K562 (cell line): ENCODE measurements around the gene SLC14A1.

ENCODE experiments used
- BACH1 ChIP-seq: fragments of 200-800 bp; sonication (Bioruptor generic); IDR thresholded peaks from 2 replicates; pipeline ENCODE4 v1.6.1; 2016; ENCODE audit warnings: missing genetic modification characterization, missing compliant biosample characterization
- CBFB ChIP-seq: sonication (generic); formaldehyde crosslinking; IDR thresholded peaks from 2 replicates; pipeline ENCODE4 v1.4.0; 2020; ENCODE audit warnings: mild to moderate bottlenecking, missing genetic modification reagents
- CTCF ChIP-seq, 3 experiments: IDR thresholded peaks in 2 of 3; conservative IDR thresholded peaks in 1 of 3; 2 replicates each; pipeline ENCODE4 v1.5.1; 2011 to 2012; ENCODE audit warnings: low read length in 3 of 3, mild to moderate bottlenecking in 3 of 3, control low read depth in 2 of 3, improper control_type of control experiment in 1 of 3, inconsistent platforms in 1 of 3, low read depth in 1 of 3, mixed read lengths in 1 of 3, moderate library complexity in 1 of 3; ENCODE audit not compliant: insufficient read depth in 2 of 3
- E2F4 ChIP-seq: sonication (generic); formaldehyde crosslinking; IDR thresholded peaks from 2 replicates; pipeline ENCODE4 v1.8.0; 2022; ENCODE audit warnings: mild to moderate bottlenecking, low read depth, missing genetic modification reagents
- EWSR1 ChIP-seq: fragments of 450-650 bp; IDR thresholded peaks from 2 replicates; pipeline ENCODE4 v1.6.1; 2018; ENCODE audit warnings: borderline replicate concordance, mild to moderate bottlenecking, low read depth, moderate library complexity; ENCODE audit not compliant: partially characterized antibody
- KDM5B ChIP-seq: fragments of 200-600 bp; sonication (generic); IDR thresholded peaks from 2 replicates; pipeline ENCODE4 v1.6.1; 2012; ENCODE audit warnings: low read depth, mild to moderate bottlenecking, moderate library complexity, low read length, control low read depth, inconsistent platforms; ENCODE audit not compliant: insufficient replicate concordance
- MCM3 ChIP-seq: fragments of 450-650 bp; IDR thresholded peaks from 2 replicates; pipeline ENCODE4 v1.6.1; 2016
- POLR2A ChIP-seq: fragments of 450-650 bp; conservative IDR thresholded peaks from 2 replicates; pipeline ENCODE4 v1.6.1; 2016
- RBM34 ChIP-seq: fragments of 200-400 bp; formaldehyde crosslinking; IDR thresholded peaks from 2 replicates; pipeline ENCODE4 v1.6.1; 2018; ENCODE audit warnings: low read length, borderline replicate concordance; ENCODE audit not compliant: insufficient read depth
- TEAD2 ChIP-seq: fragments of 450-650 bp; IDR thresholded peaks from 2 replicates; pipeline ENCODE4 v1.6.1; 2016; ENCODE audit warnings: missing genetic modification characterization, control low read depth, missing compliant biosample characterization
- ZKSCAN8 ChIP-seq: fragments of 200-800 bp; sonication (Bioruptor generic); IDR thresholded peaks from 2 replicates; pipeline ENCODE4 v1.6.1; 2016; ENCODE audit warnings: missing genetic modification characterization, missing compliant biosample characterization
- ZNF174 ChIP-seq: fragments of 250-450 bp; sonication (Bioruptor Pico); IDR thresholded peaks from 2 replicates; pipeline ENCODE4 v1.4.0; 2020; ENCODE audit warnings: mild to moderate bottlenecking
- ZNF274 ChIP-seq: IDR thresholded peaks from 2 replicates; pipeline ENCODE4 v1.6.1; 2011; ENCODE audit warnings: low read depth, mild to moderate bottlenecking, low read length, moderate library complexity, borderline replicate concordance
- TF ChIP-seq, protein P1 (sequence below): sonication (generic); formaldehyde crosslinking; IDR thresholded peaks from 2 replicates; pipeline ENCODE4 v1.8.1; 2023; ENCODE audit warnings: mild to moderate bottlenecking, missing genetic modification reagents

GRCh38 chr18:45782662-45783061 is 58.7 kb downstream of the SLC14A1 start:
- TF ChIP-seq CBFB (CRISPR knock-in tag) (no peak), ZNF274 (no peak), POLR2A (no peak), E2F4 (CRISPR knock-in tag) (no peak), EWSR1 (no peak), CTCF (IDR thresholded peaks at IDR 0.05 in 2 of 3, conservative IDR thresholded peaks at IDR 0.05 in 1 of 3; ENCODE audit: insufficient read depth in 2 of 3, low read depth in 1 of 3, low read length in 3 of 3) (no peak), BACH1 (no peak), KDM5B (no peak), TEAD2 (tag) (no peak), RBM34 (no peak), ZNF174 (no peak), ZKSCAN8 (no peak), MCM3 (no peak)
- TF ChIP-seq, protein P1, sequence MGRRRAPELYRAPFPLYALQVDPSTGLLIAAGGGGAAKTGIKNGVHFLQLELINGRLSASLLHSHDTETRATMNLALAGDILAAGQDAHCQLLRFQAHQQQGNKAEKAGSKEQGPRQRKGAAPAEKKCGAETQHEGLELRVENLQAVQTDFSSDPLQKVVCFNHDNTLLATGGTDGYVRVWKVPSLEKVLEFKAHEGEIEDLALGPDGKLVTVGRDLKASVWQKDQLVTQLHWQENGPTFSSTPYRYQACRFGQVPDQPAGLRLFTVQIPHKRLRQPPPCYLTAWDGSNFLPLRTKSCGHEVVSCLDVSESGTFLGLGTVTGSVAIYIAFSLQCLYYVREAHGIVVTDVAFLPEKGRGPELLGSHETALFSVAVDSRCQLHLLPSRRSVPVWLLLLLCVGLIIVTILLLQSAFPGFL (CRISPR knock-in tag) = no peak
